ENCODE results near the gene GALNS. TPM values are rescaled to one million over a fixed set of nuclear protein-coding genes. Genes with fewer than 3 reads are reported as not detected.

The GALNS gene
- total and polyA plus RNA-seq, 8 donors: 5.7 to 26.1 (median 9.1) TPM

DNA sequence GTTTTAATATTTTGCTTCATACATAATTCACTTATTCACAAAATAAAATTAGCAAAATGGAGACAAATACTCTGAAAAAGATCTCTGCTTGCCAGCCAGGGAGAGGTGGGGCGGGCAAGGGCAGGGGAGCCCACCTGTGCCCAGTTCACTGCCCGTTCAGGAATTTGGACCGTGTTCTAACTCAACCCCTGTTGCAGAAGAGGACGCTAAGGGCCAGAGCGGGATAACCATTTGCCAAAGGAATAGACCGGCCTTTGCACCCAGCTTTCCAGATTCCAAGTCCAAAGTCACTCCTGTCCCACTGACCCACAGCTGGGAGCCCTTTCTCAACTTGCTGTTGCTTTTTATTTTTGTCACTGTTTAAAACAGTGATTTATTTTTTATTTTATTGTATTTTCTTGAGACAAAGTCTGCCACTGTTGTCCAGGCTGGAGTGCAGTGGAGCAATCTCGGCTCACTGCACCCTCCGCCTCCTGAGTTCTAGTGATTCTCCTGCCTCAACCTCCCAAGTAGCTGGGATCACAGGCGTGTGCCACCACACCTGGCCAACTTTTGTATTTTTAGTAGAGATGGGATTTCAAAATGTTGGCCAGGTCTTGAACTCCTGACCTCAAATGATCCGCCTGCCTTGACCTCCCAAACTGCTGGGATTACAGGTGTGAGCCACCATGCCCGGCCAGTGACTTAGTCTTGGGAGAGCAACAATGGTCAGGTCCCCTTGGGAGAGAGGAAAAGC lies 69.0 kb downstream of the GALNS start:
- H3K4me3 ChIP-seq: no peak overlapping the region

GRCh38 chr16:88785106-88785924 lies 71.4 kb downstream of the GALNS start, which contains the start of gene PIEZO1:
Gene PIEZO1 (minus strand): TSS chr16:88785220. CDS start chr16:88784964, 256 bp downstream.
- Histone ChIP-seq H3K4me1 (peaks cover 0 to 3% (median 0%) of the 10 kb centered on the region in 3 donors), H3K27ac (peak within 1 kb of the TSS; percentile 64 to 90 (median 72)), H3K9me3 (no peaks in the 10 kb centered on the region), H3K36me3 (no peaks in the 10 kb centered on the region), H3K27me3 (no peaks in the 10 kb centered on the region), H3K4me3 (peak within 1 kb of the TSS; percentile 54 to 89 (median 73))
- ATAC-seq (peak; percentile 51 to 72 (median 68)), FAIRE-seq (no peak), DNase-seq (peak in 5 of 6 donors; percentile 58 to 91 (median 78))
- peak; percentile 47 to 76 (median 69) for TF ChIP-seq CTCF (IDR thresholded peaks at IDR 0.05)
- intact Hi-C loops (cut with DNase I): loop anchor here in 1 of 3 donors (5.0 kb wide), 1 partner anchor 43 kb away; no protein-coding TSS in a partner anchor
- WGBS, 2 donors: 4 to 5% methylated on average over 71 to 110 of the region's 110 CpGs

More for the DNA sequence above, 69.0 kb downstream of the GALNS start:
- intact Hi-C loops (cut with DNase I): loop anchor here in 1 of 3 donors (5.0 kb wide), 1 partner anchor 45 kb away; no protein-coding TSS in a partner anchor
- no peaks in the 10 kb centered on the region for H3K27me3 ChIP-seq
- no peak overlapping the region for H3K27ac ChIP-seq
- H3K4me1 ChIP-seq: peaks cover 0 to 3% (median 0%) of the 10 kb centered on the region in 3 donors
- FAIRE-seq (no peak), ATAC-seq (no peak), DNase-seq (no peak)
- no peaks in the 10 kb centered on the region for H3K36me3 ChIP-seq
- H3K9me3 ChIP-seq: no peaks in the 10 kb centered on the region
- no peak for TF ChIP-seq CTCF (IDR thresholded peaks at IDR 0.05)
- 77 to 87% methylated on average over 11 of the region's 11 CpGs for WGBS, 2 donors

- ATAC-seq (peak; percentile 14 to 57 (median 31)), DNase-seq (no peak), FAIRE-seq (no peak)
- intact Hi-C loops (cut with DNase I): loop anchor here in 2 of 3 donors (5.0 kb wide), 1 partner anchor 42 kb away; no protein-coding TSS in a partner anchor
- TF ChIP-seq CTCF (IDR thresholded peaks at IDR 0.05): no peak
- no peaks in the 10 kb centered on the region for H3K27me3 ChIP-seq
- H3K4me1 ChIP-seq: peaks cover 0 to 3% (median 0%) of the 10 kb centered on the region in 3 donors
- WGBS, 2 donors: 1% methylated on average over 25 to 32 of the region's 32 CpGs
- H3K9me3 ChIP-seq: no peaks in the 10 kb centered on the region
- H3K4me3 ChIP-seq: peak overlapping the region; percentile 54 to 89 (median 73)
- no peaks in the 10 kb centered on the region for H3K36me3 ChIP-seq
- peak overlapping the region; percentile 64 to 90 (median 72) for H3K27ac ChIP-seq
These were observed 72.0 kb downstream of the GALNS start for GRCh38 chr16:88784856-88785105.

DNA sequence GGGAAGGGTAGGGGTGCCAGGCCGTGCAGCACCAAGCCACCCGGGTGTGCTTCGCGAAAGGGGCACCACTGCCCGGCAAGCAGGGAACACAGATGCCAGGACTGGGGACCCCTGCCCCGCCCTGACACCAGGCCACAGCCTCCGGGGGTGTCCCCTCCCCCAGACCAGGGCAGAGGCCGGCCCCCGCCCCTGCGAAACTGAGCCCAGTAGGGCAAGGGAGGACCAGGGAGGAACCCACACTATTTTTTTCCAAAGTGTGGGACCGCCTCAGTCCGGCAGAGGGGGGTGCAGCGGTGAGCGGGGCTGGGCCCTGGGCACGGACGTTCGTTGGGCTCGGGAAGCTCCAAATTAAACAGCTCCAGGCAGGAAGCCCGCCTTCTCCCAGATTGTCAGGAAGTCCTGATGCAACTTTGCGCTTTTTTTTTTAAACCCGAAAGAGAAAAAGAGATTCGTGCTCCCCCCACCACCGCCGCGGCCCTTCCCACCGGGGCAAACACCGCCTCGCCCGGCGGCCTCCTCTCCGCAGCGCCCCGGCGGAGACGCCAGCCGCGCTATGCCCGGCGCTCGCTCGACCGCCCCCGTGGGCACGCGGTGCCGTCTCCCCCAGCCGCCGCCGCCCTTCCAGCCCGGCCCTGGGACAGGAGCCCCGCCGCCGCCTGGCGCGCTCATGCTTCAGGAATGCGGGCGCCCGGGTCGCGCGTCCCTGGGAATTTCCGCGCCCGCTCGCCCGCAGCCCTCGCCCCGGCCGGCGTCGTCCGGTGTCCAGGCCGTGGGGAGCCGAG lies 72.5 kb downstream of the GALNS start:
- intact Hi-C loops (cut with DNase I): loop anchor here in 1 of 3 donors (5.0 kb wide), 1 partner anchor 42 kb away; no protein-coding TSS in a partner anchor
- Histone ChIP-seq H3K9me3 (no peaks in the 10 kb centered on the region), H3K36me3 (no peaks in the 10 kb centered on the region), H3K27me3 (no peaks in the 10 kb centered on the region), H3K4me1 (peaks cover 0 to 3% (median 0%) of the 10 kb centered on the region in 3 donors), H3K4me3 (peak overlapping the region; percentile 54 to 89 (median 73)), H3K27ac (peak overlapping the region; percentile 64 to 90 (median 72))
- 15 to 16% methylated on average over 51 to 74 of the region's 74 CpGs for WGBS, 2 donors
- ATAC-seq: peak; percentile 62 to 72 (median 65)
- peak in 1 of 4 donors; percentile 28 for TF ChIP-seq CTCF (IDR thresholded peaks at IDR 0.05)
- peak in 5 of 6 donors; percentile 52 to 83 (median 70) for DNase-seq
- FAIRE-seq: no peak

Data from pancreas (tissue), 10 donors.